HG03342 (cell line): ENCODE data around the gene HOXA9.

Experiments used
- ATAC-seq: cut with Tn5 transposase; IDR thresholded peaks from one replicate; pipeline ENCODE4 v1.9.1; 2021; ENCODE audit warnings: mild to moderate bottlenecking, moderate library complexity; ENCODE audit not compliant: unreplicated experiment

HOXA9 gene

GRCh38 chr7:27129729-27130539 lies 35.4 kb downstream of the HOXA9 start:
- no peak for ATAC-seq

GRCh38 chr7:27128776-27129728 lies 36.3 kb downstream of the HOXA9 start:
- no peak for ATAC-seq

GRCh38 chr7:27128034-27128433 lies 37.3 kb downstream of the HOXA9 start:
- no peak for ATAC-seq

GRCh38 chr7:27126596-27127327 lies 38.6 kb downstream of the HOXA9 start:
- no peak for ATAC-seq

- no peak for ATAC-seq
Measured at GRCh38 chr7:27125986-27126394, 39.3 kb downstream of the HOXA9 start.

GRCh38 chr7:27124902-27125689 lies 40.2 kb downstream of the HOXA9 start:
- ATAC-seq, result no peak

GRCh38 chr7:27124096-27124901 lies 41.0 kb downstream of the HOXA9 start:
- no peak for ATAC-seq

GRCh38 chr7:27123477-27124053 lies 41.8 kb downstream of the HOXA9 start:
- no peak for ATAC-seq

- no peak for ATAC-seq
Measured at GRCh38 chr7:27123007-27123476, 42.3 kb downstream of the HOXA9 start.

- no peak for ATAC-seq
Measured at GRCh38 chr7:27122077-27122910, 43.0 kb downstream of the HOXA9 start.

GRCh38 chr7:27121684-27122076 lies 43.7 kb downstream of the HOXA9 start:
- no peak for ATAC-seq

GRCh38 chr7:27119412-27119911 lies 45.9 kb downstream of the HOXA9 start:
- no peak for ATAC-seq

GRCh38 chr7:27118580-27118979 lies 46.8 kb downstream of the HOXA9 start:
- no peak for ATAC-seq

- ATAC-seq, result no peak
Measured at GRCh38 chr7:27117887-27118491, 47.3 kb downstream of the HOXA9 start.

- no peak for ATAC-seq
Measured at GRCh38 chr7:27116962-27117886, 48.1 kb downstream of the HOXA9 start.
